Femur (tissue), 1 donor: Measurements from ENCODE around the gene ANKS3.

ENCODE experiments used
- DNase-seq: peaks from one replicate; pipeline ENCODE4 v3.0.0-alpha.2; 2017

The ANKS3 gene

GRCh38 chr16:4734063-4734729 lies at the start of gene ANKS3, which contains the start of gene DNAAF8:
Gene ANKS3 (minus strand): TSS chr16:4734271. CDS start chr16:4730149, 4,122 bp downstream.
Gene DNAAF8 (plus strand): TSS chr16:4734537. CDS start chr16:4736515, 1,978 bp downstream.
- peak; percentile 97 for DNase-seq

DNA sequence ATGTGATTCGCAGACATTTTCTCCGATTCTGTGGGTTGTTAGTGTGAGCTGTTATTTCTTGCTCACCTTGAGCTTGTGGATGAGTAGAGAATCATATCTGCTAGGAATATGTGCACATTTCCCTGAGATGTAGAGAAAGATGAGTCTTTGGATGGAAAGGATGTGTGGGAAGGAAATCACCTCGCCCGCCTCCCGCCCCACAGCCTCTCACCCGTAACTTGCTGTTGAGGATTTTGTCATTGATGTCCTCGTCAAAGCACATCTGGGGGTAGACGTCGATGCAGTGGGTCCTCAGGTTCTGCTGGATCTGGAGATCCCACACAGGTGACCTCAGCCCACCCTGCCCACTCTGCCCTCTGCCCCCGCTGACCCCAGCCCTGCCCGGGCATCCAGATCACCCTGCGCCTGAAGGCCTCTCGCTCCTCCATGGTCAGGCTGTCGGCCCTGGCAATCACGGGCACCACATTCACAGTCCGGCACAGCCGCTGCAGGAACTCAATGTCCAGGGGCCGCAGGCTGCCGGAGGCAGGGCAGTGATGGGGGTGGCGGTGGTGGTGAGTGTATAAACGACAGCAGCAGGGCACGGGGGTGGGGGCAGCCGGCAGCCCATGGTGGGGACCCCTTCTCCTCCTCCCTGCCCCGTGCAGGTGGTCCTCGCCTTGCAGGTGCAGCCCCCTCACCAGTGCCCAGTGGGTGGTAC lies 49.3 kb upstream of the ANKS3 start:
- DNase-seq = no peak

- DNase-seq = no peak
These were observed 46.2 kb upstream of the ANKS3 start for GRCh38 chr16:4780235-4780634.

GRCh38 chr16:4778050-4778392 lies 44.0 kb upstream of the ANKS3 start:
- no peak for DNase-seq

DNA sequence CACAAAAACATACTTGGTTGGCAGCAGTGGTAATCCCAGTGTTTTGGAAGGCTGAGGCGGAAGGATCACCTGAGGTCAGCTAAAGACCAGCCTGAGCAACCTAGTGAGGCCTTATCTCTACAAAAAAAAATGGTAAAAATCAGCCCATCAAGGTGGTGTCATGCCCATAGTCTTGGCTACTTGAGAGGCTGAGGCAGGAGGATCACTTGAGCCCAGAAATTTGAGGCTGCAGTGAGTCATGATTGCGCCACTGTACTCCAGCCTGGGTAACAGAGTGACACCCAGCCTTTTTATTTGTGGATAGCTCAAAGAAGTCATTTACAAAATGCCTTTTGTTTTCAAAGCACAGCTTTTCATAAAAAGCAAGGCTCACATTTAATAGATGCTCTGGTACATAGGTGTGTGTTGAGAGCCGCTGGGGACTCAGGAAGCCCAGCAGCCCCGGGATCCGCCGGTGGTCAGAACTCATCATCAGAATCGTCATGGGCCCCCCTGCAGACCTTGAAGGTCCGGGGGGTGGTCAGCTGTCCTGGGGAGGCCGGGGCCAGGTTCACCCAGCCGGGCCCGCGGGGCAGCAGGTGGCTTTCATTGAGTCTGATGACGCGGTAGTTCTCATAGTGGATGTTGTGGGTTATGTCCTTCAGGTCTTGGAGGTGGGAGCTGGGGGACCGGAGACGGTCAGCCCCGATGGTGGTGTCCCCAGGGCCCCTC lies 43.4 kb upstream of the ANKS3 start:
- DNase-seq = no peak

DNA sequence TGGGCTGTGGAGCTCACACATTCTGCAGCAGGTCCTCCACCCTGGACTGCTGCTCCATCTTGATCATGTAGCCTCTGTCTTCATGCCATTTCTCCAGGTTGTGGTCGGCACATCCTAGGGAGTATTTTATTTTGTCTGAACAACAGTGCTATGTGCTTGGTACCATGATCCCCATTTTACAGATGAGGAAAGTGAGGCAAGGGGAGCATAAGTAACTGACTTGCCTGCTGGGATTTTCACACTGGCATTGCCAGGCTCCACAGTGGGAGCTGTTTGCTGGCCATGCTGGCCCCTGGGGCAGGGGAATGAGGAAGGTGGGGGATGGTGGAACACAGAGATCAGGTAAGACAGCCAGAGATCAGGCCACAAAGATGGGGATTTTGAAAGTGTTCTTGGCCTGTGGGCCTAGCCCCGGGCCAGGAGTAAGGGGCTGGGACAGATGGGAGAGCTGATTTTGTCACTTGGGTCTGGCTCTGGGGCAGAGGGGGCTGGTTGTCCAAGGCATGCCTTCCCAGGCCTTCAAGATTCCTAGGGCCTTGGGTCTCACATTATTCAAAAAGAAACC lies 42.2 kb upstream of the ANKS3 start:
- no peak for DNase-seq

DNA sequence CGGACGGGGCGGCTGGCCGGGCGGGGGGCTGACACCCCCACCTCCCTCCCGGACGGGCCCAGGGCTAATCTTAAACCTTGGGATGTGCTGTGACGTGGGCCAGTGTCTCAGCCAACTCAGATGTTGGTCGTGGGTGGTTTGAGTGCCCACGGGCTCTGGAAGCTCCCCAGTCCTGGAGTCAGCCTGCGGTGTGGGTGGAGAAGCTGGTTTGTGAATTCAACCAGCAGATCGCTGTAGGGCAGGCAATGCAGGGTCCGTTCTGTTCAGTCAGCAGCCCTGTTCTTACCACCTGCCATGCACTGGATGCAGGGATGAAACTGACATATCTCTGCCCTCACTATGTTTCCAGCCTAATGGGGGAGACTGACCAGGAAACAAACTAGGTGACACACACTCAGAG lies 40.9 kb upstream of the ANKS3 start:
- no peak for DNase-seq

DNA sequence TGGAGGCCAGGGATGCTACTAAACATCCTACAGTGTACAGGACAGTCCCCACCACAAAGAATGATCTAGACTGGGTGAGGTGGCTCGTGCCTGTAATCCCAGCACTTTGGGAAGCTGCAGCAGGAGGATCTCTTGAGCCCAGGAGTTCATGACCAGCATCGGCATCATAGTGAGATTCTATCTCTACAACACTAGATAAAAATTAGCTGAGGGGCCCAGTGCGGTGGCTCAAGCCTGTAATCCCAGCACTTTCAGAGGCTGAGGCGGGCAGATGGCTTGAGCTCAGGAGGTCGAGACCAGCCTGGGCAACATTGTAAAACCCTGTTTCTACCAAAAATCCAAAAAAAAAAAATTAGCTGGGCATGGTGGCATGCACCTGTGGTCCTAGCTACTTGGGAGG lies 38.3 kb upstream of the ANKS3 start:
- no peak for DNase-seq

GRCh38 chr16:4771646-4772045 lies 37.6 kb upstream of the ANKS3 start:
- no peak for DNase-seq

GRCh38 chr16:4769306-4769638 lies 35.2 kb upstream of the ANKS3 start:
- no peak for DNase-seq

DNA sequence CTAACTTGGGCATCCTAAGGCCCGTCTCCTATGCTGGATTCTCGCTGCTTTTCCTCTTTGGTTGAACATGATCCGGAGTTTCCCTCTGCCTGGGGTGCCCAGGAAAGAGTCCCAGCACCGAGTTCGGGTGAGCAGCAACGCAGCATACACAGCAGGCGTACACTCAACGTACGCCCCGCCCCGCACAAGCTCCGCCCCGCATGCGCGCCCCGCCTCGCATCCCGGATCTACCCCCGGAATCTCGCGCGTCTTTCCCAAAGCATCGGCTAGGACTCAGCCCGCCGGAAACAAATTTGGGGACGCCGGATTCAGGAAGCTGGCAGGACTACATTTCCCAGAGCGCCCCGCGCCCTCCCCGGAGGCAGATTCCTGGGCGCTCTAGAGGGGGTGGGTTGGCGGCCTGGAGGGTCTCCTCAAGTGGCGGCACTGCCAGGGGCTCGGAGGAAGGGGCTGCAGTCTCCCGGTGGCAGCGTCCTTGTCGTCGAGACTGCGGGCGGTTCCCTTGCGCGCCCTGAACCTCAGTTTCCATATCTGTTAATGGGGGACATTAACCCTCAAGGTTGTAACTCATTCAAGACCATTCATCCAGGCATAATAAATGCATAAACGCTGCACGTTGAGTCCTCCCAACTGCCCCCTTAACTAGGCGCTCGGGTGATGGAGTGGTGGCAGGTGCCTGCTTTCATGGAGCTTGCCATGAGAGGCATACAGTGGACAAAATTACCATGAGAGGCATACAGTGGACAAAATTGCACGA lies 34.7 kb upstream of the ANKS3 start:
- DNase-seq = peak; percentile 98

GRCh38 chr16:4767872-4768548 lies 33.9 kb upstream of the ANKS3 start:
- DNase-seq = no peak

DNA sequence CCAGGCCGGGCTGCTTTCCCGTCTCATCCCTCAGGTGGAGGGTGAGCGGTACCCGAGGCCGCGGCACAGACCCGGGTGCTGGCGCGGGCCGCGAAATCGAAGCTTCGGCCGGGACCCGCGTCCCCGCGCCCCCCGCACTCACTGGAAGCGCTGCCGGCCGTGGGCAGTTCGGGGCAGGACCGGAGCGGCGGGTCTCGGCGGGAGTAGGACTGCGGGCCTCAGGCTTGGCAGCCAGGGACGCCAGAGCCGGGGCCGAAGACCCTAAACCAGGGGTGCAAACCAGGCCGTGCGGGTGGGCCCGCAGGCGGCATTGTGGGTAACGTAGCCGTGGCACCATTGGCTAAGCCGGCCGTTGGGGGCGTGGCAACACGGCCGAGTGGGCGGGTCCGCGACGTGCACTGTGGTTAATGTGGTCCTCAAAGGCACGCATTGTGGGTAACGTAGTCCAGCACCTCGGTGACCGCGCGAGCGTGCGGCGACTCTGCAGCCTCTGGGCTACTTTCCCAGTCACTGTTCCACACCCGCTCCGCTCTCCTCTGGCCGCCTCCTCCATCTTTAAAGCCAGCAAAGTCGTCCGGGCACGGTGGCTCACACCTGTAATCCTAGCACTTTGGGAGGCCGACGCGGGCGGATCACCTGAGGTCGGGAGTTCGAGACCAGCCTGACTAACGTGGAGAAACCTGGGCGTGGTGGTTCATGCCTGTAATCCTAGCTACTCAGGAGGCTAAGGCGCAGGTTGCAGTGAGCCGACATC lies 33.0 kb upstream of the ANKS3 start, which contains the start of gene ZNF500:
Gene ZNF500, minus strand, starts transcription at position 288 of the 754 bp plus-strand sequence. CDS start 1,184 bp downstream, outside the sequence.
- DNase-seq = peak; percentile 98

- DNase-seq = no peak
These were observed 31.7 kb upstream of the ANKS3 start for GRCh38 chr16:4765511-4766474.

- DNase-seq = no peak
These were observed 29.7 kb upstream of the ANKS3 start for GRCh38 chr16:4763791-4764190.

DNA sequence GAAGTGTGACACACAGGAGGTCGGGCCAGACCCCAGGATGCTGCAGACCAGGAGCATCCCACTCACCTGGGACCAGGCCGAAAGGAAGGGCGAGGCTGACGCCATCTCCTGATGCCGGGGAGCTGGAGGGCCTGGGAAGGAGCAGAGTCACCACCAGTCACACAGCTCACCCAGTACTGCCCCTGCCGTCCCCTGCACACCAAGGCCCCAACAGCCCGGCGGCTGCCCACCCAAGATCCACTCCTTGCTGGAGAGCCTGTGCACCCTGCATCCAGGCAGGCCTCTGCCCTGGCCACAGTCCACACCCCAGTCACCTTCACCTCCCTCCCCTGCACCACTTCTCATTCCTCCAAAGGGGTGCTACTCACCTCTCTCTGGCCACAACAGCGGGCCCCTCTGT lies 28.1 kb upstream of the ANKS3 start:
- no peak for DNase-seq

- no peak for DNase-seq
These were observed 26.3 kb upstream of the ANKS3 start for GRCh38 chr16:4760221-4760910.

DNA sequence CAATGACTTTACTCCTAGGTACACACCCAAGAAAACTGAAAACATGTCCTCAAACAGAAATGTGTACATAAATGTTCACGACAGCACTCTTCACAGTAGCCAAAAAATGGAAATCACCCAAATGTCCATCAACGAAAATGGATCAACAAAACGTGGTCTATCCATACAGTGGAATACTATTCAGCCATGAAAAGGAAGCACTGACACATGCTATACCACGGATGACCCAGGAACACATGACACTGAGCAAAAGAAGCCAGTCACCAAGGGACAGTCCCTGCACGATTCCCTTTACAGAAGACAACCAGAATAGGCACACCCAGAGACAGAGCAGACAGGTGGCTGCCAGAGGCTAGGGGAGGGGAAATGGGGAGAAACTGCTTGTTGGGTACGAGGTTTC lies 21.6 kb upstream of the ANKS3 start:
- DNase-seq = no peak

GRCh38 chr16:4754865-4755264 lies 20.8 kb upstream of the ANKS3 start:
- DNase-seq = no peak

GRCh38 chr16:4753227-4753626 lies 19.2 kb upstream of the ANKS3 start:
- DNase-seq = no peak
